ENCODE measurements around the gene NETO1.

- TF ChIP-seq MAX (IDR thresholded peaks at IDR 0.05) (no peak), CREB1 (IDR thresholded peaks at IDR 0.05; ENCODE audit: low read depth) (no peak), TEAD4 (IDR thresholded peaks at IDR 0.05) (no peak), EP300 (IDR thresholded peaks at IDR 0.05; ENCODE audit: borderline replicate concordance) (no peak), NFIC (IDR thresholded peaks at IDR 0.05) (no peak), USF1 (IDR thresholded peaks at IDR 0.05) (no peak), RAD21 (IDR thresholded peaks at IDR 0.05; ENCODE audit: low read depth) (no peak), YY1 (IDR thresholded peaks at IDR 0.05; ENCODE audit: low read depth) (no peak)
These were observed 31.6 kb upstream of the NETO1 start for GRCh38 chr18:72899338-72899737.

All from Ishikawa (cell line).